PC-9 (cell line): ENCODE results near the gene ZNF607. TPM values are rescaled to one million over a fixed set of nuclear protein-coding genes. Genes with fewer than 3 reads are reported as not detected.

Experiments
- BruUV-seq: library from RNA; stranded (reverse); fragments of 400-500 nt; replicated peaks from 2 replicates; lab custom pipeline; 2021; lab: Mats Ljungman, UMichigan
- CTCF ChIA-PET: fragments of 300-600 bp; sonication (Branson Sonifier 250); formaldehyde crosslinking; loops from one replicate; lab custom pipeline; 2022; ENCODE audit warnings: antibody characterized with exemption; lab: Charles Lee
- POLR2A ChIA-PET: fragments of 300-600 bp; sonication (Branson Sonifier 250); formaldehyde crosslinking; loops from one replicate; lab custom pipeline; 2022; ENCODE audit warnings: antibody characterized with exemption; ENCODE audit not compliant: unreplicated experiment; lab: Charles Lee
- DNase-seq, 2 experiments: peaks; one replicate each; pipeline versions ENCODE4 v3.0.0 to v3.0.0-alpha.2; 2015 to 2022; ENCODE audit warnings: mixed read lengths in 1 of 2
- H2AFZ ChIP-seq: fragments of 200-600 bp; sonication (generic); 2 replicates; pipeline ENCODE4 v1.8.1; 2017; ENCODE audit warnings: antibody characterized with exemption
- H3F3A ChIP-seq: fragments of 200-600 bp; sonication (generic); 2 replicates; pipeline ENCODE4 v1.8.1; 2017; ENCODE audit warnings: antibody characterized with exemption, mild to moderate bottlenecking, low read depth; ENCODE audit not compliant: insufficient read depth
- H3K27ac ChIP-seq: fragments of 200-600 bp; sonication (generic); 2 replicates; pipeline ENCODE4 v1.6.1; 2016; ENCODE audit warnings: mixed run types
- H3K27me3 ChIP-seq: fragments of 200-600 bp; sonication (generic); 2 replicates; pipeline ENCODE4 v1.6.1; 2016; ENCODE audit warnings: low read depth, mixed run types; ENCODE audit not compliant: insufficient read depth
- H3K36me3 ChIP-seq: fragments of 200-600 bp; sonication (generic); 2 replicates; pipeline ENCODE4 v1.6.1; 2016; ENCODE audit warnings: low read depth, mixed run types
- H3K4me1 ChIP-seq: fragments of 200-600 bp; sonication (generic); replicated peaks from 2 replicates; pipeline ENCODE4 v1.6.1; 2016; ENCODE audit warnings: mixed run types; ENCODE audit not compliant: insufficient read depth
- H3K4me2 ChIP-seq: fragments of 200-600 bp; sonication (generic); 2 replicates; pipeline ENCODE4 v1.6.1; 2017; ENCODE audit warnings: mixed run types
- H3K4me3 ChIP-seq: fragments of 200-600 bp; sonication (generic); 2 replicates; pipeline ENCODE4 v1.6.1; 2016; ENCODE audit warnings: mixed run types
- H3K79me2 ChIP-seq: fragments of 200-600 bp; sonication (generic); 2 replicates; pipeline ENCODE4 v1.6.1; 2017; ENCODE audit warnings: low read depth, mixed run types
- H3K9me2 ChIP-seq: fragments of 200-600 bp; sonication (generic); 2 replicates; pipeline ENCODE4 v1.8.1; 2017; ENCODE audit warnings: mild to moderate bottlenecking; ENCODE audit not compliant: insufficient read depth
- H3K9me3 ChIP-seq: fragments of 200-600 bp; sonication (generic); 2 replicates; pipeline ENCODE4 v1.8.1; 2016; ENCODE audit warnings: low read depth; ENCODE audit not compliant: insufficient read depth
- H4K20me1 ChIP-seq: fragments of 200-600 bp; sonication (generic); 2 replicates; pipeline ENCODE4 v1.8.1; 2017; ENCODE audit not compliant: insufficient read depth
- EZH2 ChIP-seq: fragments of 200-600 bp; sonication (generic); IDR thresholded peaks from 2 replicates; pipeline ENCODE4 v1.8.0; 2017; ENCODE audit warnings: antibody characterized with exemption, low read depth
- intact Hi-C: fragments of 100-400 bp; cut with micrococcal nuclease; formaldehyde crosslinking; loops from one replicate; pipeline ENCODE4 v1.10.0; 2022; ENCODE audit not compliant: unreplicated experiment
- total RNA-seq: library from RNA; stranded (reverse); gene quantifications from 2 replicates; pipeline ENCODE4 v1.2.3, GENCODE V29; 2021
- TF ChIP-seq, protein P1 (sequence below): fragments of 200-600 bp; sonication (generic); conservative IDR thresholded peaks from 2 replicates; pipeline ENCODE4 v1.6.1; 2017; ENCODE audit warnings: mixed run types, antibody characterized with exemption, mild to moderate bottlenecking, moderate library complexity

ZNF607 gene
- total RNA-seq, 1 experiment from 2014 or later, result 12.5 TPM

DNA sequence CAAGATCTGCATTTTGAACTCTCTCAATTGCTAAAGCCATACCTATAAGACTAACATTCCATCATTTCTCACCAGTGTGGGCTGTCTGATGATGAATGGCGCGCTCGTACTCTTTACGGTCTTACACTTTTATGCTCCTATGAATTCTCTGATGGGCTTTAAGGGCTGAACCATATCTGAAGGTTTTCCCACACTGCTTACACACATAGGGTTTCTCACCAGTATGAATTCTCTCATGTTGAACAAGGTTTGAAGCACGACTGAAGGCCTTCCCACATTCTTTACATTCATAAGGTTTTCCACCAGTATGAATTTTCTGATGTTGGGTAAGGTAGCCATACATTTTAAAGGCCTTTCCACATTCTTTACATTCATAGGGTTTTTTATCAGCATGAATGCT, 18.8 kb upstream of the ZNF607 start:
- BruUV-seq, result no TSS peak
- POLR2A ChIA-PET, result no interaction called here
- Histone ChIP-seq H3F3A (no peaks in the 10 kb centered on the region), H3K9me2 (no peaks in the 10 kb centered on the region), H3K4me1 (no peaks in the 10 kb centered on the region), H3K79me2 (no peaks in the 10 kb centered on the region), H3K27me3 (no peaks in the 10 kb centered on the region), H3K36me3 (peaks cover 12% of the 10 kb centered on the region), H3K4me2 (no peak overlapping the region), H4K20me1 (no peaks in the 10 kb centered on the region), H3K4me3 (no peak overlapping the region), H3K9me3 (peaks cover 59% of the 10 kb centered on the region), H2AFZ (no peak overlapping the region), H3K27ac (no peak overlapping the region)
- intact Hi-C loops, result no loop called here
- TF ChIP-seq, protein P1, sequence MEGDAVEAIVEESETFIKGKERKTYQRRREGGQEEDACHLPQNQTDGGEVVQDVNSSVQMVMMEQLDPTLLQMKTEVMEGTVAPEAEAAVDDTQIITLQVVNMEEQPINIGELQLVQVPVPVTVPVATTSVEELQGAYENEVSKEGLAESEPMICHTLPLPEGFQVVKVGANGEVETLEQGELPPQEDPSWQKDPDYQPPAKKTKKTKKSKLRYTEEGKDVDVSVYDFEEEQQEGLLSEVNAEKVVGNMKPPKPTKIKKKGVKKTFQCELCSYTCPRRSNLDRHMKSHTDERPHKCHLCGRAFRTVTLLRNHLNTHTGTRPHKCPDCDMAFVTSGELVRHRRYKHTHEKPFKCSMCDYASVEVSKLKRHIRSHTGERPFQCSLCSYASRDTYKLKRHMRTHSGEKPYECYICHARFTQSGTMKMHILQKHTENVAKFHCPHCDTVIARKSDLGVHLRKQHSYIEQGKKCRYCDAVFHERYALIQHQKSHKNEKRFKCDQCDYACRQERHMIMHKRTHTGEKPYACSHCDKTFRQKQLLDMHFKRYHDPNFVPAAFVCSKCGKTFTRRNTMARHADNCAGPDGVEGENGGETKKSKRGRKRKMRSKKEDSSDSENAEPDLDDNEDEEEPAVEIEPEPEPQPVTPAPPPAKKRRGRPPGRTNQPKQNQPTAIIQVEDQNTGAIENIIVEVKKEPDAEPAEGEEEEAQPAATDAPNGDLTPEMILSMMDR, result no peak
- no peak for TF ChIP-seq EZH2
- no peak for DNase-seq
- CTCF ChIA-PET, result no interaction called here

DNA sequence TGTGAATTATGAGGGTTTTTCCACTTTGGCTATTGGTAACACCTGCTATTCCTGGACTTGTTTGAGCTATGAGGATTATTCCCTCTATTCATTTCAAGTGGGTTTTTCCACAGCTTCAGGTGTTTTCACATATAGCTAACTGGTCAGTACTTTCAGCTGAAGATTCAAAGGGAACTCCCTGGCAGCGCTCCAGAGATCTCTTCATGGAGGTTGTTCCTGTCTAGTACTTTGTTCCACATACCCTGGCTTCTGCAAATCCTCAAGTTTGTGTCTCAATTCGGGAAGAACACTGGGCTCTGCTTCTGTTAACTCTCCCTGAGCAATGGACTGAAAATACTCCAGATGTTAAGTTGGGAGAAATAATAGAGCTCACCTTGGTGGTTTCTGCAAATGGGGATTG, 5.6 kb upstream of the ZNF607 start:
- Histone ChIP-seq H3K36me3 (no peaks in the 10 kb centered on the region), H4K20me1 (no peaks in the 10 kb centered on the region), H3K27ac (no peak overlapping the region), H3K4me2 (no peak overlapping the region), H3F3A (no peaks in the 10 kb centered on the region), H3K9me2 (no peaks in the 10 kb centered on the region), H3K4me1 (no peaks in the 10 kb centered on the region), H3K79me2 (no peaks in the 10 kb centered on the region), H3K4me3 (no peak overlapping the region), H2AFZ (no peak overlapping the region), H3K9me3 (peaks cover 20% of the 10 kb centered on the region), H3K27me3 (no peaks in the 10 kb centered on the region)
- no peak for DNase-seq
- intact Hi-C loops, result no loop called here
- POLR2A ChIA-PET, result no interaction called here
- BruUV-seq, result no TSS peak
- CTCF ChIA-PET, result no interaction called here
- TF ChIP-seq, protein P1, result no peak
- TF ChIP-seq EZH2, result no peak

DNA sequence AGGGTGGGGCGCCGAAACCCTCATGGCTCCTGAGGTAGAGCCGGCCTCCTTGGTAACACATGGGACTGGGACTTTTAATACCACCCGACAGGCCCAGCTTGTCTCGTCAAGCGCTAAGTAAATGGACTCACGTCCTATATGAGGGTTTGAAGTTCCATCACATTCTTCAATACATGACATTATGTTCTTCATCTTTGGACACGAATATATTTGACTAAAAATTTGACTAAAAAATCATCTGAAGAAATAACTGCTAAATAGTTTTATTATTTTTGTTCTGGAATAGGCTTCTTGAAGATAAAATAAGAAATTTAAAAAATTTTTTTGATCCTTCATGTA, 335 bp upstream of the ZNF607 start:
- Histone ChIP-seq H3K9me3 (peaks cover 22% of the 10 kb centered on the region), H3K4me1 (peaks cover 11% of the 10 kb centered on the region; the same call in 1 of the 2 replicates), H3K4me3 (peak overlapping the region; percentile 60; the same call in 1 of the 2 replicates), H3K36me3 (peaks cover under 1% of the 10 kb centered on the region; the same call in 1 of the 2 replicates), H3K9me2 (no peaks in the 10 kb centered on the region), H2AFZ (peak overlapping the region; percentile 98), H3K4me2 (peak overlapping the region; percentile 92), H3K27ac (no peak overlapping the region), H3K27me3 (no peaks in the 10 kb centered on the region), H3F3A (0 out of 2 replicates have a peak, but pooled peaks cover 4% of the 10 kb centered on the region), H3K79me2 (peaks cover 14% of the 10 kb centered on the region), H4K20me1 (no peaks in the 10 kb centered on the region)
- no peak for DNase-seq
- no TSS peak for BruUV-seq
- CTCF ChIA-PET, result interaction anchor here (0.5 to 0.6 kb wide), 2 partner anchors 345 to 598 kb away, joined by 5 to 10 read pairs; no protein-coding TSS in a partner anchor
- TF ChIP-seq, protein P1, result peak; percentile 34
- no peak for TF ChIP-seq EZH2
- intact Hi-C loops, result loop anchor here (2.0 kb wide), 1 partner anchor 59 kb away; the partner anchor contains the start of gene ZNF573
- POLR2A ChIA-PET, result interaction anchor here (0.6 to 1.0 kb wide), 3 partner anchors 125 to 1605 kb away, joined by 3 to 8 read pairs (median 5); partner anchors contain the start of genes POLR2I, ZNF527, ZNF540 and ZNF571
